Brain microvascular endothelial cell (primary cell): ENCODE measurements around the gene PPIF.

ENCODE experiments used
- DNase-seq: peaks from one replicate; pipeline ENCODE4 v3.0.0-alpha.2; 2020
- H3K27ac ChIP-seq: fragments of 250-450 bp; sonication (Bioruptor Pico); 2 replicates; pipeline ENCODE4 v1.5.1; 2020; ENCODE audit warnings: mild to moderate bottlenecking, moderate library complexity
- H3K27me3 ChIP-seq: fragments of 250-450 bp; sonication (Bioruptor Pico); replicated peaks from 2 replicates; pipeline ENCODE4 v1.5.1; 2020; ENCODE audit warnings: mild to moderate bottlenecking
- H3K36me3 ChIP-seq: fragments of 250-450 bp; sonication (Bioruptor Pico); replicated peaks from 2 replicates; pipeline ENCODE4 v1.5.1; 2020; ENCODE audit warnings: mild to moderate bottlenecking
- H3K4me3 ChIP-seq: 2 replicates; pipeline ENCODE4 v1.5.1; 2011; ENCODE audit warnings: low read depth, mild to moderate bottlenecking, control low read depth, low read length, moderate library complexity
- in situ Hi-C: cut with HindIII; loops from 2 replicates; pipeline ENCODE4 v1.10.0; 2017; ENCODE audit warnings: low sequenced_read_pairs, low pct_ligation_motif_present
- TF ChIP-seq, protein P1 (sequence below): IDR thresholded peaks from 2 replicates; pipeline ENCODE4 v1.5.1; 2011; ENCODE audit warnings: low read depth, mild to moderate bottlenecking, moderate library complexity, low read length, control low read depth, inconsistent platforms; ENCODE audit errors: missing control alignments

PPIF gene

DNA sequence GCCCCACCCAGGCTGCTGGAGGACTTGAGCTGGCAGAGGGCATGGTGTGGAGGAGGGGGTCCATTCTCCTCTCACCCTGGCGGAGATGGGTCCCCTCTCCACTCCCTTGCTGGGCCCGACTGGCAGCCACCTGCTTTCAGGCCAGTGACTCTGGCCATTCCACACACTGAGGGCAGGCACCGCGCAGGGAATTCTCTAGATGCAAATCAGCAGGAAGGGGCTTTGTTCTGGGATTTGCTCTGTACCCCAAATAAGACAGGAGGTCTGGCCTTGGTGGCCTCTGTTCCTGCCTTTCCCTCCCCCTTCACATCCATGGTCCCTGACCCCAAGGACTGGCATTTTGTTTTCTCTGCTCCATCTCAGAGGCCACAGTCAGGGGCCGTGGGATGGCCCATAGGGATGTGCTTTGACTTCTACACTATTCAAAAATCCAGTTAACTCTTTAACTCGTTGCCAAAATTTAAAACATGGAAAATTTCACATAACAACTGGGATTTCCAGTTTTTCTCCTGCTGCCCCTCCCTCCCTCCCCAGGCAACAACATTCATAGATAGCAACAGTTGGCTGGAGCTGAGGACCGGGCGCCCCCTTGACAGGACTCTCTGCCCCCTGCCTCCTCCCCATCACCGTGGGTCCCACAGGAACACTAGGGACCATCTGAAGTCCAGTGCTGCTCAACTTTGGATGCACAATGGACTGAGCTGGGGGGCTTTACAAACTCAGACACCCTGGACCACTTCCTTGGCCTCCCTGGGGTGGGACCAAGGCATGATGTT lies 33.9 kb downstream of the PPIF start:
- H3K27ac ChIP-seq: peak overlapping the region; percentile 57
- H3K4me3 ChIP-seq: no peak overlapping the region
- H3K27me3 ChIP-seq: no peaks in the 10 kb centered on the region
- no peaks in the 10 kb centered on the region for H3K36me3 ChIP-seq
- in situ Hi-C loops: no loop called here
- TF ChIP-seq, protein P1, sequence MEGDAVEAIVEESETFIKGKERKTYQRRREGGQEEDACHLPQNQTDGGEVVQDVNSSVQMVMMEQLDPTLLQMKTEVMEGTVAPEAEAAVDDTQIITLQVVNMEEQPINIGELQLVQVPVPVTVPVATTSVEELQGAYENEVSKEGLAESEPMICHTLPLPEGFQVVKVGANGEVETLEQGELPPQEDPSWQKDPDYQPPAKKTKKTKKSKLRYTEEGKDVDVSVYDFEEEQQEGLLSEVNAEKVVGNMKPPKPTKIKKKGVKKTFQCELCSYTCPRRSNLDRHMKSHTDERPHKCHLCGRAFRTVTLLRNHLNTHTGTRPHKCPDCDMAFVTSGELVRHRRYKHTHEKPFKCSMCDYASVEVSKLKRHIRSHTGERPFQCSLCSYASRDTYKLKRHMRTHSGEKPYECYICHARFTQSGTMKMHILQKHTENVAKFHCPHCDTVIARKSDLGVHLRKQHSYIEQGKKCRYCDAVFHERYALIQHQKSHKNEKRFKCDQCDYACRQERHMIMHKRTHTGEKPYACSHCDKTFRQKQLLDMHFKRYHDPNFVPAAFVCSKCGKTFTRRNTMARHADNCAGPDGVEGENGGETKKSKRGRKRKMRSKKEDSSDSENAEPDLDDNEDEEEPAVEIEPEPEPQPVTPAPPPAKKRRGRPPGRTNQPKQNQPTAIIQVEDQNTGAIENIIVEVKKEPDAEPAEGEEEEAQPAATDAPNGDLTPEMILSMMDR: no peak
- DNase-seq: no peak

DNA sequence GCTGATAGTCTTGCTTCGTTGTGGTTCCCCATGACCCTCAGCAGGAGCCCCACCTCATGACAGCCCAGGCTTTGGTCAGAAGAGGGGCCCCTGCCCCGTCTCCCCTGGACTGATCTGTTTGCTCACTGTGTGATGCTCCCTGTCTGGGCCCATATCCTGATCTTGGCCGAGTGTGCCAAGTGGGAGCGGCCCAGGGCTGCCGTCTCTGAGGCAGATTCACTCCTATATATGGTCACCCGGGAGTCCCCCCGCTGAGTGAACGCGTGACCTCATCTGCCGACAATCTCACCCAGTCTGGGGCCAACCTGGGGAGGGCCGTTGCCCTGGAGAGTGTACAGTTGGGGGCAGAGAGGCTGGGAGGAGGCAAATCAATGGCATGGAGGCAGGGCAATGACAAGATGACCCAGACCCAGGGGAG lies 34.5 kb downstream of the PPIF start:
- peak overlapping the region; percentile 57 for H3K27ac ChIP-seq
- DNase-seq: peak; percentile 92
- in situ Hi-C loops: no loop called here
- H3K4me3 ChIP-seq: no peak overlapping the region
- no peaks in the 10 kb centered on the region for H3K27me3 ChIP-seq
- TF ChIP-seq, protein P1: no peak
- H3K36me3 ChIP-seq: peaks cover 2% of the 10 kb centered on the region

DNA sequence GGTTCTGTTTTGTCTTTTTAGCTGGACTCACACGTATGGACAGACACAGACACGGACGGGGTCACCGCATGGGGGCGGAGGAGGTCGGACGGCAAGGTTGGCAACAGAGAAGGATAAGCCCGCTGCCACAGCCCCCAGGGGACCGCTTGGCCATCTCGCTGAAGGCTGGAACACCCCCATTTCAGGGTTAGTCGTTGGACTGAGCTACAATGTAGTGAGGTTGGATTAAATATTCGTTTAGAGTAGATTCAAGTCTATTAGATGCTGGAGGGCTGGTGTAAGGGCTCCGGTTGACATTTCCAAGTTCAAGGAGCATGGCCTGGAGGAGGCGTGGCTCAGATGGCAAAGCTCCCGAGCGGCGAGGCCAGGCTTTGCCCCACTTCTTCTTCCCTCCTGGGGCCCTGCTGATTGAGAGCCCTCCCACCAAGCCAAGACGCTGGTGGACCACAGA lies 35.2 kb downstream of the PPIF start:
- DNase-seq: no peak
- in situ Hi-C loops: no loop called here
- Histone ChIP-seq H3K36me3 (peaks cover 3% of the 10 kb centered on the region), H3K27me3 (no peaks in the 10 kb centered on the region), H3K4me3 (no peak overlapping the region), H3K27ac (peak overlapping the region; percentile 57)
- TF ChIP-seq, protein P1: peak; percentile 34

DNA sequence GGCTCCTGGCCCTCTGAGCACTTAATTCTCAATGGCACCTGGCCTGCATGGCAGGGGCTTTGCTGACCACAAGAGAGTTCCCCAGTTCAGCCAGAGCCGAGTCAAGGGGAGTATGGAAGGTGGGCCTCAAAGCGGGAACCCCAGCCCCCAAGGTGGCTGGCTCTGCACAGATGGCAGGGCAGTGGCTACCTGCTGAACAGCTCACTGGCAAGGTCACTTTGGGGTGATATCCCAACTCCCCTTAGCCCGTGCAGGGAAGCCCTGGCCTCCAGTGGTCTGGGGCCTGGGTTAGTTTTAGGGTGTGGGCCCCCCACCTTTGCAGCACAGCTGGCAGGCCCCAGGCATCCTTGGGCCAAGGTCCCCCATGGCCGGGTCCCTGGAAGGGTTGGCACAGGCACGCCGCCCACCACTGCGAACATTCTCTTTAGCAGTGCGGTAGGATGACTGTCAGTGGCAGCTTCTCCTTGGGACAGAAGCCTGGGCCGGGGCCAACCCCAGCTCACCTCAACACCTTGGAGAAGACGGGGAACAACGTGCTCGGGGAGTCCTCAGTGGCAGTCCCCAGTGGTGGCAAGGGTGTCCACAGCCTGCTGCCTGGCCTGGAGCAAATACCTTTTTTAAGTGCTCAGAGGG lies 36.8 kb downstream of the PPIF start:
- DNase-seq: no peak
- TF ChIP-seq, protein P1: no peak
- in situ Hi-C loops: no loop called here
- Histone ChIP-seq H3K4me3 (no peak overlapping the region), H3K36me3 (peaks cover 5% of the 10 kb centered on the region), H3K27ac (no peak overlapping the region), H3K27me3 (no peaks in the 10 kb centered on the region)

DNA sequence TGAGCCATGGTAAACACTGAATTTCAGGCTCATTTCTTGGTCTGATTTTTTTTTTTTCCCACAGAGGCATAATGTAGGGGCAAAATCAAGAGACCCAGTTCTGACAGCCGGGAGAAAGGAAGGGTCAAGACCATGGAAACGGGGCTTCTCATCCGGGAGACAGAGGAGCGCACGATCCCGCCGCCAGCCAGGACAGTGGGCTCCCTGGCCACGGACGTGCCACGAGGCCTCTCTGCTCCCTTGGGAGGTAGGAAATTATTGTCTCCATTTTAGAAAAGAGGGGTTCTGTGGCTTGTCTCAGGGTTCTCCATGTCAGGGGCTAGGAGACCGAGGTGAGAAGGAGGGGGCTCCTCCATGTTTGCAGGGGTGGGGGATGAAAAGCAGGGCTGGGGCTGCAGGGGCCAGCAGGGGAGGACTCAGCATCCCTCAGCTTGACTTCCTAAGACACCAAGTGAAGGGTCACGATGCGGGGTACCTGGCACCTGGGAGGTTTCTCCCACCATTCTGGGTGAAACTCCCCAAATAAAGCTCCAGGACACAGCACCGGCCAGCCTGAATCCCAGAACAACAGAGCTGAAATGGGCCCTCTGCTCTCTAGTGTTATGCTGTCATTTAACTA lies 37.6 kb downstream of the PPIF start:
- no peak for DNase-seq
- Histone ChIP-seq H3K27me3 (no peaks in the 10 kb centered on the region), H3K36me3 (peaks cover 7% of the 10 kb centered on the region), H3K27ac (no peak overlapping the region), H3K4me3 (no peak overlapping the region)
- in situ Hi-C loops: no loop called here
- TF ChIP-seq, protein P1: no peak
